Cardiac muscle cell (in vitro differentiated cells and primary cell): Measurements from ENCODE around the gene ARID4B. TPM values are rescaled to one million over a fixed set of nuclear protein-coding genes. Genes with fewer than 3 reads are reported as not detected.
A peak's percentile ranks its signal among the peaks of the same experiment; 100 is the strongest.

Source experiments
- DNase-seq, 2 donors: peaks; one replicate each; pipeline versions ENCODE4 v3.0.0 to v3.0.0-alpha.2; 2010 to 2017; ENCODE audit warnings: low read depth in 1 of 2, low spot score in 1 of 2
- H3K27ac ChIP-seq: fragments of 200-600 bp; sonication (generic); 2 replicates; pipeline ENCODE4 v1.5.1; 2016
- H3K27me3 ChIP-seq: fragments of 200-600 bp; sonication (generic); 2 replicates; pipeline ENCODE4 v1.6.0; 2016; ENCODE audit warnings: control low read depth
- H3K36me3 ChIP-seq: fragments of 200-600 bp; sonication (generic); 2 replicates; pipeline ENCODE4 v1.5.1; 2016; ENCODE audit warnings: control low read depth
- H3K4me1 ChIP-seq: fragments of 200-600 bp; sonication (generic); 2 replicates; pipeline ENCODE4 v1.8.1; 2017; ENCODE audit warnings: low read depth, mild to moderate bottlenecking, mixed run types
- H3K4me3 ChIP-seq: fragments of 200-600 bp; sonication (generic); 2 replicates; pipeline ENCODE4 v1.5.1; 2016; ENCODE audit warnings: mild to moderate bottlenecking
- H3K9me3 ChIP-seq: fragments of 200-600 bp; sonication (generic); 2 replicates; pipeline ENCODE4 v1.5.1; 2017; ENCODE audit warnings: low read depth, mild to moderate bottlenecking, control low read depth
- CTCF ChIP-seq: IDR thresholded peaks from 2 replicates; pipeline ENCODE4 v1.5.1; 2012; ENCODE audit warnings: low read depth, mild to moderate bottlenecking, low read length
- polyA plus RNA-seq: library from polyadenylated mRNA; unstranded; fragments of >200 nt; fragmentation: Nextera tagmentation; extraction: Ambion mirVana; gene quantifications from 2 replicates; pipeline ENCODE4 v1.2.1, GENCODE V29; 2016
- total RNA-seq: library from RNA; depleted of rRNA; stranded (reverse); fragments of >200 nt; gene quantifications from 2 replicates; pipeline ENCODE4 v1.2.3, GENCODE V29; 2016

Gene ARID4B
- total and polyA plus RNA-seq, 2 experiments from 2014 or later = 33.8 to 37.9 TPM

DNA sequence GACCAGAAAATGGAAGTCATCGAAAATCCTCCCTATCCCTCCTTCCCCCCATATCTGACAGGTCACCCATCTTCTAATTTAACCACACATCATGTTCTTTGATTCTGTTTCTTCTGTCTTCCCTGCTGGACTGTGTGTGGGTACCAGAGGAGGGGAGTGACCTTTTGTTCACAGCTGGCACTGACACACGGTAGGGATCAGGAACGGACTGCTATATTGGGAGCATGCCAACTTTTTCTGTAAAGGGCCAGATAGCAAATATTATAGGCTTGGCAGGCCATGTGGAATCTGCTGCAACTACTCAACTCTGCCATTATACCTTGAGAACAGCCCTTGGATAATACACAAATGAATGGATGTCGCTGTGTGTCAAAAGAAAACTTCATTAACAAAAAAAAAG is 191.9 kb downstream of the ARID4B start:
- DNase-seq = peak in 1 of 2 donors; percentile 9
- no peak overlapping the region for H3K4me3 ChIP-seq
- no peak for TF ChIP-seq CTCF
- peaks cover 38% of the 10 kb centered on the region for H3K36me3 ChIP-seq
- H3K4me1 ChIP-seq = no peaks in the 10 kb centered on the region
- no peaks in the 10 kb centered on the region for H3K27me3 ChIP-seq
- H3K9me3 ChIP-seq = no peaks in the 10 kb centered on the region
- H3K27ac ChIP-seq = no peak overlapping the region

DNA sequence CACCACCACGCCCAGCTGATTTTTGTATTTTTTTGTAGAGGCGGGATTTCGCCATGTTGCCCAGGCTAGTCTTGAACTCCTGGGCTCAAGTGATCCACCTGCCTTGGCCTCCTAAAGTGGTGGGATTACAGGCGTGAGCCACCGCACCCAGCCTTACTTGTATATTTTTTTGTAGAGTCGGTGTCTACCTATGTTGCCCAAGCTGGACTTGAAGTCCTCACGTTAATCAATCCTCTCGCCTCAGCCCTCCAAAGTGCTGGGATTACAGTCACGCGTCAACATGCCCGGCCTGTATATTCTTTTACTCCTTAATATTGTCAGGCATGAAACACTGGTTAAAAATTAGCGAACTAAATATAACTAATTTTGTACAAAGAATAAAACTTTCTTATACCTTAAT is 193.8 kb downstream of the ARID4B start:
- Histone ChIP-seq H3K9me3 (no peaks in the 10 kb centered on the region), H3K4me1 (no peaks in the 10 kb centered on the region), H3K36me3 (peaks cover 38% of the 10 kb centered on the region), H3K4me3 (no peak overlapping the region), H3K27me3 (no peaks in the 10 kb centered on the region), H3K27ac (no peak overlapping the region)
- no peak for DNase-seq
- no peak for TF ChIP-seq CTCF

GRCh38 chr1:235133086-235133485 is 194.9 kb downstream of the ARID4B start:
- Histone ChIP-seq H3K36me3 (peaks cover 31% of the 10 kb centered on the region), H3K27ac (no peak overlapping the region), H3K4me3 (no peak overlapping the region), H3K4me1 (no peaks in the 10 kb centered on the region), H3K27me3 (no peaks in the 10 kb centered on the region), H3K9me3 (no peaks in the 10 kb centered on the region)
- TF ChIP-seq CTCF = no peak
- DNase-seq = no peak

GRCh38 chr1:235131961-235132360 is 196.0 kb downstream of the ARID4B start:
- H3K27me3 ChIP-seq = no peaks in the 10 kb centered on the region
- no peak overlapping the region for H3K4me3 ChIP-seq
- peaks cover 25% of the 10 kb centered on the region for H3K36me3 ChIP-seq
- no peaks in the 10 kb centered on the region for H3K9me3 ChIP-seq
- DNase-seq = no peak
- H3K27ac ChIP-seq = no peak overlapping the region
- no peak for TF ChIP-seq CTCF
- H3K4me1 ChIP-seq = peaks cover 7% of the 10 kb centered on the region

DNA sequence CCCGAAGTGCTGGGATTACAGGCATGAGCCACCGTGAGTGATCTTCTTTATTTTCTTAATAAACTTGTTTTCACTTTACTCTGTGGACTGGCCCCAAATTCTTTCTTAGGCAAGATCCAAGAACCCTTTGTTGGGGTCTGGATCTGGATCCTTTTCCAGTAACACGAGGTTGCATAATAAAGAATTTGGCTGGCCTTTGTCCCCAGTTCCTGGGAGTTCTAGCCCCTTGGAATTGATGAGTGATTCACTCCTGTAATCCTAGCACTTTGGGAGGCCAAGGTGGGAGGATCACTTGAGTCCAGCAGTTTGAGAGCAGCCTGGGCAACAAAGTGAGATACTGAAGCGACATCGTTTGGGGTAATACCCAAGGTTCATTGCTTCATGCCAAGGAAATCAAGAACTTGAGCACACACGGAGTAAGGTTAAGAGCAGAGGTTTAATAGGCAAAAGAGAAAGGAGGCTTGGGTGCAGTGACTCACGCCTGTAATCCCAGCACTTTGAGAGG is 197.2 kb downstream of the ARID4B start:
- Histone ChIP-seq H3K27ac (no peak overlapping the region), H3K4me3 (no peak overlapping the region), H3K4me1 (peaks cover 11% of the 10 kb centered on the region), H3K36me3 (peaks cover 13% of the 10 kb centered on the region), H3K9me3 (no peaks in the 10 kb centered on the region), H3K27me3 (no peaks in the 10 kb centered on the region)
- TF ChIP-seq CTCF = no peak
- DNase-seq = no peak
